ENCODE data around the gene COPS7A.

DNA sequence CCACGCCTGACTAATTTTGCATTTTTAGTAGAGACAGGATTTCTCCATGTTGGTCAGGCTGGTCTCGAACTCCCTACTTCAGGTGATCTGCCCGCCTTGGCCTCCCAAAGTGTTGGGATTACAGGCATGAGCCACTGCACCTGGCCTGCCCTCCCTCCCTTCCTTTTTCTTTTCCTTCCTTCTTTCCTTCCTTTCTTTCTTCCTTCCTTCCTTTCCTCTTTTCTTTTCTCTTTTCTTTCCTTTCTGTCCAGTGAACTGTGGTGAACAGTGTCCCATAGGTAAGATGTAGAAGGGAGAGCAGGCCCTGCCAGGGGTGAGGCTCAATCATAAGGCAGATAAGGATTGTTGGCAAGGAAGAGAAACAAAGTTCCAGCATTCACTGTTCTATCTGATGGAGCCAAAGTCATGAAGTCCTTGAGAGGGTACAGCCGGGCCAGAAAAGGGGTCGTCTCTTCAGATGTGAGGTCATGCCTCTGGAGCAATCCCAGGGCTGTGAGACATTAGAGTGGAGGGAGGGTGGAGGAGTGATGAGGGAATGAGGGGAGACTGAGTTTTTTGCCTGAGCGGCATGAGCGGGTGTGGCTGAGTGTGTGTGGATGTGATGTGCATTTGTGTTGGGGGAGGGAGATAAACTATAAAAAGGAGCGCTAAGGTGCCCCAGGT is 33.3 kb downstream of the COPS7A start:
- TF ChIP-seq POLR2A (IDR thresholded peaks at IDR 0.05) = no peak
- TF ChIP-seq, protein P1, sequence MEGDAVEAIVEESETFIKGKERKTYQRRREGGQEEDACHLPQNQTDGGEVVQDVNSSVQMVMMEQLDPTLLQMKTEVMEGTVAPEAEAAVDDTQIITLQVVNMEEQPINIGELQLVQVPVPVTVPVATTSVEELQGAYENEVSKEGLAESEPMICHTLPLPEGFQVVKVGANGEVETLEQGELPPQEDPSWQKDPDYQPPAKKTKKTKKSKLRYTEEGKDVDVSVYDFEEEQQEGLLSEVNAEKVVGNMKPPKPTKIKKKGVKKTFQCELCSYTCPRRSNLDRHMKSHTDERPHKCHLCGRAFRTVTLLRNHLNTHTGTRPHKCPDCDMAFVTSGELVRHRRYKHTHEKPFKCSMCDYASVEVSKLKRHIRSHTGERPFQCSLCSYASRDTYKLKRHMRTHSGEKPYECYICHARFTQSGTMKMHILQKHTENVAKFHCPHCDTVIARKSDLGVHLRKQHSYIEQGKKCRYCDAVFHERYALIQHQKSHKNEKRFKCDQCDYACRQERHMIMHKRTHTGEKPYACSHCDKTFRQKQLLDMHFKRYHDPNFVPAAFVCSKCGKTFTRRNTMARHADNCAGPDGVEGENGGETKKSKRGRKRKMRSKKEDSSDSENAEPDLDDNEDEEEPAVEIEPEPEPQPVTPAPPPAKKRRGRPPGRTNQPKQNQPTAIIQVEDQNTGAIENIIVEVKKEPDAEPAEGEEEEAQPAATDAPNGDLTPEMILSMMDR (IDR thresholded peaks at IDR 0.05) = no peak
- no peak for TF ChIP-seq EP300 (IDR thresholded peaks at IDR 0.05)
